Measurements from ENCODE around the gene EHD1. TPM values are rescaled to one million over a fixed set of nuclear protein-coding genes. Genes with fewer than 3 reads are reported as not detected.

Gene EHD1
- total and polyA plus RNA-seq, 9 of the 15 experiments (the other 6 are each of a cell fraction or from before 2014, with no cell fraction given), result 0.46 to 65.0 (median 16.4) TPM

DNA sequence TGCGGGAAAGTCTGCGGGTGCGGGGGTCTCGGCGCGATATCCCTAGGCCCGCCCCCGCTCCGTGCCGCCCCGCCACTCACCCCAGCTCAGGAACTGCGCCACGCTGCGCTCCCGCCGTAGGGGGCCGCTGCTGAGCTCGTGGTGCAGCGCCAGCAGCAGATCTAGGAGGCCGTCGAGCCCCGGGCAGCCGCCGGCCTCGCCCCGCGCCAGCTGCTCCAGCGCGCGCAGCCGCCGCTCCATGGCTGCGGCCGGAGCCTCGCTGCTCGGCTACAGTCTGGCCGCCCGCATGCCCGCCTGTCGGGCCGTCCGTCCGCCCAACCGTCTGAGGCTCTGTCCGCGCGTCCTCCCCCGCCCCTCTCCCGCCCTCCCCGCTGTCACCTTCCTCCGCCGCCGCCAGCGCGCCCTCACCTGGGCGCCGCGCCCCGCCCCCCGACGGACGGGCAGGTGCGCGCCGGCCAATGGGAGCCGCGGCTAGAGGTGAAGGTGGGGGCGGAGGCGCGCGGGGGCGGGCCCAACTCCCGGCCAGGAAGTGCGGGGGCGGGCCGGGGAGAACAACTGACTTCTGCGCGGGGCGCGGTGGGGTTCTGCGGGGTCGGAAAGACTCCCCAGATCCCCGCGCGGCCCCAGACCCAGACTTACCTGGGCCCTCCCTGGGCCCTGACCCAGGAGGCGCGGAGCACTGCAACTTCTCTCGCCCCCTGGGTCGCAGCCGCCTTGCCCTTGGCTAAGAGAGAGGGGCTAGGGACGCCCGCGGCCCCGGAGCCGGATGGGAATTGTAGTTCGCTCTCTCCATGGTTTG, 33.9 kb downstream of the EHD1 start, which contains the start of gene CDC42BPG:
Gene CDC42BPG, minus strand, starts transcription at position 324 of the 799 bp plus-strand sequence. Its CDS starts 84 bp downstream, at position 240.
- peak within 1 kb of the TSS; percentile 99 for H3K4me2 ChIP-seq (ENCODE audit: insufficient read depth, low read length)
- WGBS (ENCODE audit: insufficient coverage, low coverage, missing lambda C conversion rate), result under 1% methylated on average over 49 of the region's 96 CpGs
- in situ Hi-C loops (cut with MboI) (loop anchor here (5.0 kb wide), 2 partner anchors 48 to 153 kb away; partner anchors contain the start of gene BATF2), intact Hi-C loops (cut with micrococcal nuclease) (loop anchor here (5.0 to 10.0 kb wide), 3 partner anchors 42 to 410 kb away; partner anchors contain the start of genes MAP4K2 and TM7SF2)
- ChIA-PET CTCF (ENCODE audit: low intra/inter-chr PET ratio) (interaction anchor here (1.2 to 1.3 kb wide), 2 partner anchors 57 to 169 kb away, joined by 6 to 9 read pairs; partner anchors contain the start of gene ARL2), POLR2A (interaction anchor here (0.6 to 1.2 kb wide), 4 partner anchors 10 to 252 kb away, joined by 3 to 4 read pairs (median 3); partner anchors contain the start of gene VPS51)
- peaks cover 44 to 73% of the 10 kb centered on the region in 2 experiments for H3K4me1 ChIP-seq (replicated peaks in 1 of 2; ENCODE audit: control insufficient read depth in 2 of 2, insufficient read depth in 2 of 2, low read length in 2 of 2)
- H3K9ac ChIP-seq (ENCODE audit: insufficient read depth in 1 of 2, low read depth in 2 of 2, low read length in 2 of 2), result peak within 1 kb of the TSS; percentile 70 to 92
- peaks cover 7% of the 10 kb centered on the region; the same call in 1 of the 3 replicates for H3K36me3 ChIP-seq (ENCODE audit: control insufficient read depth, insufficient read depth, low read length)
- no peaks in the 10 kb centered on the region for H3K9me1 ChIP-seq (ENCODE audit: control insufficient read depth, insufficient read depth, low read length)
- peak within 1 kb of the TSS; percentile 86 for H3K27ac ChIP-seq (ENCODE audit: extremely low read depth, low read depth, low read length)
- FAIRE-seq, result peak; percentile 46
- DNase-seq (ENCODE audit: extremely low read depth in 1 of 4, low spot score in 3 of 4), result peak; percentile 89 to 96 (median 94)
- H3K4me3 ChIP-seq, result peak within 1 kb of the TSS; percentile 56
- peak; percentile 75 for ATAC-seq
- no peaks in the 10 kb centered on the region; a peak in 1 of 5 replicates for H3K27me3 ChIP-seq (ENCODE audit: control insufficient read depth in 2 of 2, insufficient read depth in 2 of 2, low read length in 2 of 2)
- BruUV-seq (replicated peaks), result no TSS peak
- H2AFZ ChIP-seq (ENCODE audit: low read depth, low read length), result peak within 1 kb of the TSS; percentile 91
- H4K20me1 ChIP-seq (replicated peaks; ENCODE audit: control insufficient read depth, insufficient read depth, low read length), result no peaks in the 10 kb centered on the region
- peaks cover 23% of the 10 kb centered on the region; the same call in 2 of the 3 replicates for H3K79me2 ChIP-seq (ENCODE audit: control insufficient read depth, insufficient read depth, low read length)
- no peaks in the 10 kb centered on the region for H3K9me3 ChIP-seq (replicated peaks; ENCODE audit: control insufficient read depth, insufficient read depth, low read depth, low read length)
- TF ChIP-seq, protein P1, sequence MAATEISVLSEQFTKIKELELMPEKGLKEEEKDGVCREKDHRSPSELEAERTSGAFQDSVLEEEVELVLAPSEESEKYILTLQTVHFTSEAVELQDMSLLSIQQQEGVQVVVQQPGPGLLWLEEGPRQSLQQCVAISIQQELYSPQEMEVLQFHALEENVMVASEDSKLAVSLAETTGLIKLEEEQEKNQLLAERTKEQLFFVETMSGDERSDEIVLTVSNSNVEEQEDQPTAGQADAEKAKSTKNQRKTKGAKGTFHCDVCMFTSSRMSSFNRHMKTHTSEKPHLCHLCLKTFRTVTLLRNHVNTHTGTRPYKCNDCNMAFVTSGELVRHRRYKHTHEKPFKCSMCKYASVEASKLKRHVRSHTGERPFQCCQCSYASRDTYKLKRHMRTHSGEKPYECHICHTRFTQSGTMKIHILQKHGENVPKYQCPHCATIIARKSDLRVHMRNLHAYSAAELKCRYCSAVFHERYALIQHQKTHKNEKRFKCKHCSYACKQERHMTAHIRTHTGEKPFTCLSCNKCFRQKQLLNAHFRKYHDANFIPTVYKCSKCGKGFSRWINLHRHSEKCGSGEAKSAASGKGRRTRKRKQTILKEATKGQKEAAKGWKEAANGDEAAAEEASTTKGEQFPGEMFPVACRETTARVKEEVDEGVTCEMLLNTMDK (IDR thresholded peaks at IDR 0.05; ENCODE audit: borderline replicate concordance, insufficient read depth, low read depth, low read length, poor library complexity, severe bottlenecking), result no peak
- TF ChIP-seq NR2C2 (CRISPR knock-in tag; IDR thresholded peaks at IDR 0.05) (no peak), NR2C2 (tag; IDR thresholded peaks at IDR 0.05) (peak; percentile 74), STAT5A (IDR thresholded peaks at IDR 0.05; ENCODE audit: borderline replicate concordance, low read length) (no peak), ZNF764 (CRISPR knock-in tag; IDR thresholded peaks at IDR 0.05; ENCODE audit: low read depth) (no peak), HDAC6 (IDR thresholded peaks at IDR 0.05; ENCODE audit: low read depth, low read length) (no peak), SPI1 (IDR thresholded peaks at IDR 0.05; ENCODE audit: borderline replicate concordance, low read depth, low read length) (no peak), PHF8 (IDR thresholded peaks at IDR 0.05; ENCODE audit: borderline replicate concordance, low read length) (peak; percentile 51; the same call in 1 of the 2 replicates), GATA2 (CRISPR knock-in tag; IDR thresholded peaks at IDR 0.05) (no peak)
- TF ChIP-seq, protein P2, sequence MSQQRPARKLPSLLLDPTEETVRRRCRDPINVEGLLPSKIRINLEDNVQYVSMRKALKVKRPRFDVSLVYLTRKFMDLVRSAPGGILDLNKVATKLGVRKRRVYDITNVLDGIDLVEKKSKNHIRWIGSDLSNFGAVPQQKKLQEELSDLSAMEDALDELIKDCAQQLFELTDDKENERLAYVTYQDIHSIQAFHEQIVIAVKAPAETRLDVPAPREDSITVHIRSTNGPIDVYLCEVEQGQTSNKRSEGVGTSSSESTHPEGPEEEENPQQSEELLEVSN (IDR thresholded peaks at IDR 0.05; ENCODE audit: borderline replicate concordance in 1 of 2, extremely low read depth in 1 of 2, insufficient read depth in 1 of 2, insufficient read length in 1 of 2, low read depth in 1 of 2, low read length in 1 of 2, poor library complexity in 1 of 2, severe bottlenecking in 1 of 2), result peak; percentile 74 to 90
- TF ChIP-seq, protein P3, sequence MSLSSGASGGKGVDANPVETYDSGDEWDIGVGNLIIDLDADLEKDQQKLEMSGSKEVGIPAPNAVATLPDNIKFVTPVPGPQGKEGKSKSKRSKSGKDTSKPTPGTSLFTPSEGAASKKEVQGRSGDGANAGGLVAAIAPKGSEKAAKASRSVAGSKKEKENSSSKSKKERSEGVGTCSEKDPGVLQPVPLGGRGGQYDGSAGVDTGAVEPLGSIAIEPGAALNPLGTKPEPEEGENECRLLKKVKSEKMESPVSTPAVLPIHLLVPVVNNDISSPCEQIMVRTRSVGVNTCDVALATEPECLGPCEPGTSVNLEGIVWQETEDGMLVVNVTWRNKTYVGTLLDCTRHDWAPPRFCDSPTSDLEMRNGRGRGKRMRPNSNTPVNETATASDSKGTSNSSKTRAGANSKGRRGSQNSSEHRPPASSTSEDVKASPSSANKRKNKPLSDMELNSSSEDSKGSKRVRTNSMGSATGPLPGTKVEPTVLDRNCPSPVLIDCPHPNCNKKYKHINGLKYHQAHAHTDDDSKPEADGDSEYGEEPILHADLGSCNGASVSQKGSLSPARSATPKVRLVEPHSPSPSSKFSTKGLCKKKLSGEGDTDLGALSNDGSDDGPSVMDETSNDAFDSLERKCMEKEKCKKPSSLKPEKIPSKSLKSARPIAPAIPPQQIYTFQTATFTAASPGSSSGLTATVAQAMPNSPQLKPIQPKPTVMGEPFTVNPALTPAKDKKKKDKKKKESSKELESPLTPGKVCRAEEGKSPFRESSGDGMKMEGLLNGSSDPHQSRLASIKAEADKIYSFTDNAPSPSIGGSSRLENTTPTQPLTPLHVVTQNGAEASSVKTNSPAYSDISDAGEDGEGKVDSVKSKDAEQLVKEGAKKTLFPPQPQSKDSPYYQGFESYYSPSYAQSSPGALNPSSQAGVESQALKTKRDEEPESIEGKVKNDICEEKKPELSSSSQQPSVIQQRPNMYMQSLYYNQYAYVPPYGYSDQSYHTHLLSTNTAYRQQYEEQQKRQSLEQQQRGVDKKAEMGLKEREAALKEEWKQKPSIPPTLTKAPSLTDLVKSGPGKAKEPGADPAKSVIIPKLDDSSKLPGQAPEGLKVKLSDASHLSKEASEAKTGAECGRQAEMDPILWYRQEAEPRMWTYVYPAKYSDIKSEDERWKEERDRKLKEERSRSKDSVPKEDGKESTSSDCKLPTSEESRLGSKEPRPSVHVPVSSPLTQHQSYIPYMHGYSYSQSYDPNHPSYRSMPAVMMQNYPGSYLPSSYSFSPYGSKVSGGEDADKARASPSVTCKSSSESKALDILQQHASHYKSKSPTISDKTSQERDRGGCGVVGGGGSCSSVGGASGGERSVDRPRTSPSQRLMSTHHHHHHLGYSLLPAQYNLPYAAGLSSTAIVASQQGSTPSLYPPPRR (CRISPR knock-in tag; IDR thresholded peaks at IDR 0.05; ENCODE audit: borderline replicate concordance), result no peak

All from K562 (cell line).